GM13977 (cell line): Measurements from ENCODE around the gene SLC10A7.

Experiments
- DNase-seq: peaks from one replicate; pipeline ENCODE4 v3.0.0; 2012; ENCODE audit warnings: low spot score
- CTCF ChIP-seq: IDR thresholded peaks from 2 replicates; pipeline ENCODE4 v1.5.1; 2012; ENCODE audit warnings: mild to moderate bottlenecking, control low read depth; ENCODE audit not compliant: insufficient read depth; ENCODE audit errors: extremely low read depth, missing control alignments
- in situ Hi-C: fragments of 300-500 bp; cut with MboI; formaldehyde crosslinking; loops from one replicate; pipeline ENCODE4 v1.12.0; 2022; ENCODE audit warnings: low sequenced_read_pairs, low pct_unique_long_range_greater_than_20kb, mixed read lengths, inconsistent platforms; ENCODE audit not compliant: unreplicated experiment

Gene SLC10A7

GRCh38 chr4:146237092-146237491, 284.6 kb downstream of the SLC10A7 start:
- no peak for DNase-seq
- no peak for TF ChIP-seq CTCF
- in situ Hi-C loops, result no loop called here

GRCh38 chr4:146236216-146236615, 285.5 kb downstream of the SLC10A7 start:
- no peak for DNase-seq
- in situ Hi-C loops, result no loop called here
- TF ChIP-seq CTCF, result no peak

- DNase-seq, result no peak
- TF ChIP-seq CTCF, result no peak
- in situ Hi-C loops, result no loop called here
Observed at GRCh38 chr4:146235654-146236177, 286.0 kb downstream of the SLC10A7 start.

DNA sequence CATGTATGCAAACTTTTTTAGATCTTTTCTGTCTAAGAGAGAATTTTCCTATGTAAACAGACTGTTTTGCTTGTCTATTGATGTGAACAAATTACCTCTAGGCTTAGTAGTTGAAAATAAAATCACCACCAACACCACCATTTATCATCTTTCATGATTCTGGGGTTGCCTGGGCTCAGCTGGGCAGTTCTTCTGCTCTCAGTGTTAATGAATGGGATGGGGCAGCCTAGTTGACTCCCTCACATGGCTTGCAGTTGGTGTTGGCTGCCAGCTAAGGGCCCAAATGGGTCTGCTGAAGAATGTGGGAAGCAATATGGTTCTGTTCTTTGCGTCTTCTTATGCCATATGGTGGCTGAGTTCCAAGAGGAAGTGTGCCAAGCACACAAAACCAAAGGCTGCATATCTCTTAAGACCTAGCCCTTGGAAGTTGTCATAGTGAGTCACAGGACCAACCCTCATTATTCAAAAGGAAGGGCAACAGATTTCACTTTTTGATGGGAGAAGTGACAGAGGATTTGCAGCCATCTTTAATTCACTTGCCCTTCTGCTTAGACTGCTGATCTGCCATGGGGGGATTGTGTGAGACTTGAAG, 289.5 kb downstream of the SLC10A7 start:
- no peak for DNase-seq
- in situ Hi-C loops, result no loop called here
- TF ChIP-seq CTCF, result no peak

GRCh38 chr4:146229406-146229805, 292.3 kb downstream of the SLC10A7 start:
- DNase-seq, result no peak
- TF ChIP-seq CTCF, result no peak

GRCh38 chr4:146224326-146224966, 297.3 kb downstream of the SLC10A7 start:
- TF ChIP-seq CTCF, result no peak
- DNase-seq, result no peak
- in situ Hi-C loops, result no loop called here

More at GRCh38 chr4:146229406-146229805, 292.3 kb downstream of the SLC10A7 start:
- in situ Hi-C loops, result no loop called here
